Right kidney (tissue), 9 donors: ENCODE data around the gene SPACA7.

Experiments used
- DNase-seq: peaks from one replicate; pipeline ENCODE4 v3.0.0-alpha.2; 2016
- long read RNA-seq, 8 donors: transcript quantifications; one replicate each; lab custom pipeline, GENCODE V29; 2026

Gene SPACA7
- long read RNA-seq, donor 1, result 0 reads
- long read RNA-seq, donor 2, result 0 reads
- long read RNA-seq, donor 3, result 0 reads
- long read RNA-seq, donor 4, result 0 reads
- long read RNA-seq, donor 5, result 0 reads
- long read RNA-seq, donor 6, result 0 reads
- long read RNA-seq, donor 7, result 0 reads
- long read RNA-seq, donor 8, result 0 reads

DNA sequence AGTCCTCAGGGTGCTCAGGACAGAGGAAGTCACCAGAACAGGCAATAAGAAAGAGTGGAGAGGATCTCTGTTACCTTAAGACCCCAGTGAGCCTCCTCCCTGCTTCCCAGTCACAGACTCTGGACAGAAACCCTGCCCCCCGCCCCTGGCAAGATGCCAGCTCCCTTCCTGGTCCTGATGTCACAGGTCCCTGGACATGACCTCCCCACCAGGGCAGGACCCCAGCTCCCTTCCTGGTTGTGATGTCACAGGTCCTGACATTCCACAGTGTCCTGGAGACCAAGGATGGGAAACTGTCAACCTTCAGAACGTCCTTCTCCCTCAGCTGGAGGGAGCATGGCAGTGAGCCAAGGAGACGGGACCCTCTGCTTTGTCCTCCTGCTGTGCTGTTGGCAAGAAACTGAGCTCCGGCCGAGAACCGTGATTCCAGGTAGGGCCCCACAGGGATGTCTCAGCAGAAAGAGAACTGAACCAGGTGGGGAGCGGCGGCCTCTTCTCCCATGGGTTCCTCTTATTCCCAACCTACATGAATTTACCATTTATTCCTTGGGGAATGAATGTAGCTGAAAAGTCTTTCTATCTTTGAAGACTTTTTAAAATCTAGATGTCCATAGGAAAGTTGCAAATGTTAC is at the start of gene SPACA7:
TSS of gene SPACA7 (plus strand) at position 306 of the 632 bp plus-strand sequence. CDS start at position 337, 31 bp downstream.
- DNase-seq, result no peak

DNA sequence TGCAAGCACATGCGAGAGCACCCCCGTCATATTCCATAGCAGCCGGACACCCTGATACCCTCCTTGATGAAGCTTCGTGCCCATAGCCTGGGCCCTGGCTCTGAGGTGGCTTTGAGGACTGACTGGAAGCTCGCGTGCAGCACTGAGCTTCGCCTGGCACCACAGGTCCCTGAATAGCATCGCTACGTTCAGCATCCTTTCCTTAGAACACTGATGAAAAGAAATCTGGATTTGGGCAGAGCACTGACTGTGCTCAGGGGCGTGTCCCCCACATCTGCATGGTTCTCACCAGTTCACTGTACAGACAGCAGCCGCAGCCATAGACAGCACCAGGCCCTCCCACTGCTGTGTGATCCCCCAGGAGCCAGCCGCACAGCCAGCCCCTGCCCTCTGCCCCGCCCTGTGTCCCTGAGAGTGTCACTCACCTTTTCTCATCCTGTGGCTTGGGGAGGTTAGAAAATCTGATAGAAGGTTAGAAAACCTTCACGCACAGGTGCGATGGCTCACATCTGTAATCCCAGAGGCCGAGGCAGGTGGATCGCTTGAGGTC is 49.3 kb upstream of the SPACA7 start:
- DNase-seq, result no peak

DNA sequence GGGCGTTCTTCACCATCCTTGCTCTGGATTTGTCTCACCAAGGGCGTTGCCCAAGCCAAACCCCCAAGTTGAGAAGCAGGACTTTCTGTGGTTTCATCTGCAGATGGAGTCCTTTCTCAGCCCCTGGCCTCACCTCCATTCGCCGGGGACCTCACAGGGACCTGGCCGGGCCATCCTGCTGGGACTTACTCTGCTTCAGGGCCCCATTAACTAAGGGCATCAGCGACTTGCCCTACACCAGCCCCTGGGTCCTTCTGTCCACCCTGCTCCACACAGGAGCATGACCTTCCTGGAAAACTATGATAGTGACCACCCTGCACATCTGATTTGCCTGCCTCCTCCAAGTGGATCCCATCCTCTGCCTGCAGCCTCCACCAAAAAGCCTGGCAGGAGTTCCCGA is 47.2 kb upstream of the SPACA7 start:
- no peak for DNase-seq

DNA sequence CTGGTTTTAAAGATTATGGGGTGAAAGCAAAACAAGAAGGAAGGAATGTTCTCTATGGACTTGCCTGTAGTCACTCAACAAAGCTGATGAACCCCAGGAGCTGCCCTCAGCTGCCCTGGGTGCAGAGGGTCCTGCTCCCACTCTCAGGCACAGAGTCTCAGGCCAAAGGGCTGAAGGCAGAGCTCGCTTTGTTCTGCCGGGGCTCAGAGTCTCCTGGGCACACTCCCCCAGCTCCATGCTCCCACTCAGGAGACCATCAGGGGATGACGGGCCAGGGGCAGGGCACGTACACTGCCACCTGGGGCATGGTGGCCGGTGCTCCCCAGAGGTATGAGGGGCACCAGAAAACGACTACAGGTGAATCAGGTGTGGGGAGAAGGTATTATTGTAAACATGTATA is 46.8 kb upstream of the SPACA7 start:
- DNase-seq, result no peak

GRCh38 chr13:112330066-112330465 is 46.1 kb upstream of the SPACA7 start:
- DNase-seq, result no peak

GRCh38 chr13:112330479-112331381 is 45.4 kb upstream of the SPACA7 start:
- peak; percentile 45 for DNase-seq

- no peak for DNase-seq
Measured at GRCh38 chr13:112331675-112332074, 44.5 kb upstream of the SPACA7 start.

- no peak for DNase-seq
Measured at GRCh38 chr13:112332727-112333126, 43.4 kb upstream of the SPACA7 start.

DNA sequence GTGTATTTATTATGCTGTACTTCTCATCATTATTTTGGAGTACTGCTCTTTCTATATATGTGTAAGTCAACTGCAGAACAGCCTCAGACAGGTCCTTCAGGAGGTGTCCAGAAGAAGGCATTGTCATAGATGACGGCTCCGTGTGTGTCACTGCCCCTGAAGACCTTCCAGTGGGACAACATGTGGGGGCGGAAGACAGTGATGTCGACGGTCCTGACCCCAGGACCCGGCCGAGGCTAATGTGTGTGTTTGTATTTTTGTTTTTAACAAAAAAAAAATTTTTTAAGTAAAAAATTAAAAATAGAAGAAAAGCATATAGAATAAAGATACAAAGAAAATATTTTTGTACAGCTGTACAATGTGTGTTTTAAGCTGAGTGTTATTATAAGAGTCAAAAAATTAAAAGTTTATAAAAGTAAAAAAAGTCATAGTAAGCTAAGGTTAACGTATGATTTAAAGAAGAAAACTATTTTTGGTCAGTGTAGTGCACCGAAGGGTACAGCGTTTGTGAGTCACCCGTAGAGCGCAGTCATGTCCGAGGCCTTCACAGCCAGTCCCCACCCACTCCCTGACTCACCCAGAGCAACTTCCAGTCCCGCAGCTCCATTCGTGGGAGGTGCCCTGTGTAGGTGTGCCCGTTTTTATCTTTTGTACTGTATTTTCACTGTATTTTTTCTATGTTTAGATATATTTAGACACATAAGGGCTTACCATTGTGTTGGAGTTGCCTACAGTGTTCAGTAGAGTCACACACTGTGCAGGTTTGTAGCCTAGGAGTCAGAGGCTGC is 42.2 kb upstream of the SPACA7 start:
- DNase-seq, result no peak

GRCh38 chr13:112335135-112335534 is 41.0 kb upstream of the SPACA7 start:
- DNase-seq, result no peak

- DNase-seq, result no peak
Measured at GRCh38 chr13:112341446-112341845, 34.7 kb upstream of the SPACA7 start.

DNA sequence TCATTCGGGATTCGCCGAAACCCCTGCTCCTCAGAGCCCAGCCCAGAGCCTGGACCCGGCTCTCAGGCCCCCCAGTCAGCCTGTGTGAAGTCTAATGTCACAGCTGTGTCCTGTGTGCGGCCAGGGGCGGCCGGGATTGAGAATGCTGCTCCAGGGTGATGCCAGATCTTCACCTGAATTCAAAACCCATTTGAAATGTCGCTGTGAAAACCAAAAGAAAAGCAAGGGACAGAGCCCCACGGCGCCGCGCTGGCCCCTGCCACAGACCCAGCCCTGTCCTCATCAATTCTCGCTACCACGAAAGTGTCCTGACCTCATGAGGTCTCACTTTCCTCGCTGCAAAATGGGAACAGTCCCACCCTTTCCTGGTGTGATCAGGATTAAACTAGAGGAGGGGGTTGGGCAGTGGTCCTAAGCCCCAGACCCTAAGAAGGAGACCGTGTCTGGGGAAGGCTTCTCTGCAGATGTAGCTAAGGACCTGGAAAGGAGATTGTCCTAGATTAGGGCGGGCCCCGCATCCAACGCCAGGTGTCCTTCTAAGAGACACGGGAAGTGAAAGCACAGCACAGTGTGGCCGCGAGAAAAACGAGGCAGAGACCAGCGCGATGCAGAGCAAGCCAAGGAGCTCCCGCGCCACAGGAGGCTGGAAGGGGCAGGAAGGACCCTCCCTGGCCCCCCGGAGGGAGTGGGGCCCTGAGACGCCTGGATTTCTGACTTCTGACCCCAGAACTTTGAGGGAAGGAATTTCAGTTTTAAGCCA is 34.0 kb upstream of the SPACA7 start:
- DNase-seq, result no peak

DNA sequence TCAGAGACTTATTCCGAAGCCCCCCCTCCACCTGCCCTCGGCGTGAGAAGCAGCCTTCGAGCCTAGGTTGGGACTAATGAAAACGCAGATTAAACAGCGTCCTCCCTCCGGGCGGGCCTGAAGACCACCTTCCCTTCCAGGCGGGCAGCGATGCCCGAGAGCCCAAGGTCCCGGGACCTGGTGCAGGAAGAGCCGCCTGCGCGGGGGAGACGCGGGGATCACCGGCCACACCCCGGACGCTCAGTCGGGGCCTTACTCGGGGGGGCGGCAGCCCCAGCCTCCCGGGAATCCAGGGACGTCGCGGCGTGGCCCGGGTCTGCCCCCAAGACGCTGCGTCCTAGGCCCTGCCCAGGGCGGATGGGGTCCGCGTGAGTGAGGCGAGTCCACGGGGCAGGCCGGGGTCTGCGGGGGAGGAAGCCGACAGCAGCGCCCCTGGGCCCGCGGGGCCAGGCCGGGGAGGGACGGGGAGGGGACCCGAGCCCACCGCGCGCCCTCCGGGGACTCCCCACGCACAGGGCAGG is 33.3 kb upstream of the SPACA7 start:
- no peak for DNase-seq

DNA sequence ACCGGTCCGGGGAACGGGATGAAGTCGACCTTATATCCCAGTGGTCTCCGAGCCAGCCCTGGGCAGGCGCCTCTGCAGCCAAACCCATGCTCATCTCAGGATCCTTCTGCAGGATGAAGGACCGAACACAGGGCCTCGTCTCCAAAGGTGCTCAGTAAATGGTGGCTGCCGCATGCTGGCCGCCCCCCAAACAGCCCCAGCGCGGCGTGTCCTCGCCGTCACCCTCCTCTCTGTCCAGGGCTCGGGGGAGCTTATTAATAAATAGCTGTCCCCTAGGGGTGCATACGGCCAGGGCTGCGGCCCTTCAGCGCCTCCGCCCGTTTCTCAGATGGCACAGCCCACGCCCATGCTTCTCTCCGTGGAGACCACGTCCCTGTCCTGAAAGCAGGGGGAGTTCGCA is 32.6 kb upstream of the SPACA7 start:
- no peak for DNase-seq

GRCh38 chr13:112345826-112346172 is 30.4 kb upstream of the SPACA7 start:
- DNase-seq, result peak; percentile 15

- DNase-seq, result peak; percentile 41
Measured at GRCh38 chr13:112346173-112346898, 29.8 kb upstream of the SPACA7 start.

- DNase-seq, result no peak
Measured at GRCh38 chr13:112346899-112347229, 29.3 kb upstream of the SPACA7 start.

GRCh38 chr13:112347986-112348385 is 28.2 kb upstream of the SPACA7 start:
- no peak for DNase-seq

DNA sequence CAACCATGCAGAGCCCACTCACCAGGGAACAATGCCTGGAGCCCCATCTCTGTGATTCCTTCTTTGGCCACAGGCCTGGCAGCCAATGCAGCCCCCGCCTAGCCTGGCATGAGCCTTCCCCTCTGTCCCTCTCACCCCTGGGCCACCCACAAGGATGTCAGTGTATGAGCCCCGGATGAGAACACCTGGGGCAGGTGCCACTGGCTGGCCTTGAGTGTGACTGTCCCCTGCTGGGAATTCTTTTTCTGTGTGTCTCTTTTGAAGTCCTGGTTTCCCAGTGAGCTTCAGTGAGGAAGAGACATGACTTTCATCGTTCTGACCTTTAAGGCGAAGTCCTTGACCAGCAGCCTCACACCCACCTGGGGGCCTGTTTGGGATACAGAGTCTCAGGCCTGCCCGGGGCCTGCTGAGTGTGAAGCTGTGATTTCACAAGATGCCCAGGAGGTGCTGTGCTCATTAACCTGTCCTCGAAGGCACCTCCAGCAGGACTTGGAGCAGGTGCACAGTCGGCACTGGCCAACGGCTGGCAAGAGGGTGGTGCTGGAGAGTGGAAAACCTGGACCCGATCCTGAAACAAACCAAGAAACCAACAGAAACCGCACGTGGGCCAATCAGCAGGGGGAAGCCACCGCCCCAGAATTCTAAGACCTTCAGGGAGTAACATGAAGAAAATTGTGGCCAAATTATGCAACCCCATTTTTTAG is 27.4 kb upstream of the SPACA7 start:
- DNase-seq, result no peak

GRCh38 chr13:112349681-112350080 is 26.5 kb upstream of the SPACA7 start:
- DNase-seq, result no peak
